IMR-90 (cell line): ENCODE data around the gene SYNRG. TPM values are rescaled to one million over a fixed set of nuclear protein-coding genes. Genes with fewer than 3 reads are reported as not detected.

ENCODE experiments used
- ATAC-seq: fragments of 200-7000 bp; cut with Tn5 transposase; 2 replicates; pipeline ENCODE4 v1.9.1; 2020; ENCODE audit warnings: low read depth, mild to moderate bottlenecking, moderate library complexity
- BruUV-seq: library from RNA; stranded (reverse); fragments of 400-500 nt; replicated peaks from 2 replicates; lab custom pipeline; 2021; lab: Mats Ljungman, UMichigan
- CTCF ChIA-PET: fragments of 300-600 bp; formaldehyde crosslinking; extraction: SDS; loops from one replicate; lab custom pipeline; 2021; ENCODE audit warnings: antibody characterized with exemption; lab: Yijun Ruan, JAX
- POLR2A ChIA-PET: fragments of 300-600 bp; sonication (Branson Sonifier 250); formaldehyde crosslinking; loops from one replicate; lab custom pipeline; 2022; ENCODE audit warnings: antibody characterized with exemption; ENCODE audit not compliant: unreplicated experiment; lab: Charles Lee
- DNase-seq: peaks from one replicate; pipeline ENCODE4 v3.0.0; 2013
- H2AFZ ChIP-seq: replicated peaks from 2 replicates; pipeline ENCODE3; 2013; ENCODE audit warnings: low read length, mild to moderate bottlenecking; ENCODE audit not compliant: poor library complexity
- H2AK5ac ChIP-seq: 2 replicates; pipeline ENCODE4 v1.6.1; 2013; ENCODE audit warnings: low read depth, low read length, inconsistent platforms
- H2AK9ac ChIP-seq: replicated peaks from 2 replicates; pipeline ENCODE3; 2013; ENCODE audit warnings: mild to moderate bottlenecking, low read depth, low read length, moderate library complexity; ENCODE audit not compliant: poor library complexity
- H2BK120ac ChIP-seq: 2 replicates; pipeline ENCODE4 v1.6.1; 2013; ENCODE audit warnings: low read depth, low read length, inconsistent platforms
- H2BK15ac ChIP-seq: 3 replicates; pipeline ENCODE4 v1.6.1; 2013; ENCODE audit warnings: low read depth, low read length, inconsistent platforms
- H2BK20ac ChIP-seq: 2 replicates; pipeline ENCODE4 v1.6.1; 2013; ENCODE audit warnings: low read depth, mild to moderate bottlenecking, inconsistent platforms, low read length, moderate library complexity
- H2BK5ac ChIP-seq: 2 replicates; pipeline ENCODE4 v1.6.1; 2013; ENCODE audit warnings: mild to moderate bottlenecking, low read depth, low read length, inconsistent platforms; ENCODE audit not compliant: poor library complexity, severe bottlenecking
- H3K14ac ChIP-seq: replicated peaks from 2 replicates; pipeline ENCODE4 v1.6.1; 2013; ENCODE audit warnings: low read depth, low read length, inconsistent platforms
- H3K18ac ChIP-seq: 2 replicates; pipeline ENCODE4 v1.6.1; 2013; ENCODE audit warnings: low read depth, low read length, control low read depth
- H3K23ac ChIP-seq: 2 replicates; pipeline ENCODE4 v1.6.1; 2013; ENCODE audit warnings: low read depth, low read length, inconsistent platforms
- H3K27ac ChIP-seq: 2 replicates; pipeline ENCODE4 v1.5.1; 2013; ENCODE audit warnings: mild to moderate bottlenecking, control low read depth, low read length; ENCODE audit not compliant: insufficient read depth
- H3K27me3 ChIP-seq: 2 replicates; pipeline ENCODE4 v1.6.1; 2013; ENCODE audit warnings: low read length; ENCODE audit not compliant: control insufficient read depth, insufficient read depth
- H3K36me3 ChIP-seq: 2 replicates; pipeline ENCODE4 v1.6.1; 2013; ENCODE audit warnings: low read length, mixed read lengths; ENCODE audit not compliant: control insufficient read depth, insufficient read depth
- H3K4ac ChIP-seq: 2 replicates; pipeline ENCODE4 v1.6.1; 2013; ENCODE audit warnings: low read depth, low read length, inconsistent platforms
- H3K4me1 ChIP-seq: 2 replicates; pipeline ENCODE4 v1.6.1; 2013; ENCODE audit warnings: low read length, mixed read lengths; ENCODE audit not compliant: control insufficient read depth, insufficient read depth
- H3K4me2 ChIP-seq: 2 replicates; pipeline ENCODE4 v1.6.1; 2013; ENCODE audit warnings: low read depth, mild to moderate bottlenecking, control low read depth, low read length, moderate library complexity
- H3K4me3 ChIP-seq: 2 replicates; pipeline ENCODE4 v1.5.1; 2013; ENCODE audit warnings: low read depth, mild to moderate bottlenecking, control low read depth, low read length, moderate library complexity; ENCODE audit not compliant: insufficient read depth
- H3K56ac ChIP-seq: 2 replicates; pipeline ENCODE4 v1.6.1; 2013; ENCODE audit warnings: low read length, inconsistent platforms; ENCODE audit not compliant: insufficient read depth; ENCODE audit errors: extremely low read depth
- H3K79me1 ChIP-seq, 2 experiments: 2 replicates each; pipeline ENCODE4 v1.6.1; 2013; ENCODE audit warnings: low read length in 2 of 2, inconsistent platforms in 1 of 2, low read depth in 1 of 2
- H3K9ac ChIP-seq: 2 replicates; pipeline ENCODE4 v1.6.1; 2013; ENCODE audit warnings: low read depth, low read length, control low read depth
- H3K9me1 ChIP-seq: 2 replicates; pipeline ENCODE4 v1.6.1; 2013; ENCODE audit warnings: low read length, inconsistent platforms; ENCODE audit not compliant: insufficient read depth
- H3K9me3 ChIP-seq: 2 replicates; pipeline ENCODE4 v1.6.1; 2013; ENCODE audit warnings: low read length; ENCODE audit not compliant: control insufficient read depth, insufficient read depth
- H4K20me1 ChIP-seq: 2 replicates; pipeline ENCODE4 v1.6.1; 2013; ENCODE audit warnings: low read length, inconsistent platforms; ENCODE audit not compliant: insufficient read depth
- H4K5ac ChIP-seq: 2 replicates; pipeline ENCODE4 v1.6.1; 2013; ENCODE audit warnings: mild to moderate bottlenecking, low read depth, low read length, control low read depth
- H4K8ac ChIP-seq, 2 experiments: 2 replicates each; pipeline ENCODE4 v1.6.1; 2013; ENCODE audit warnings: low read depth in 2 of 2, low read length in 2 of 2, control low read depth in 1 of 2, inconsistent platforms in 1 of 2
- H4K91ac ChIP-seq: 2 replicates; pipeline ENCODE4 v1.6.1; 2013; ENCODE audit warnings: low read depth, low read length, inconsistent platforms; ENCODE audit not compliant: insufficient read depth
- BHLHE40 ChIP-seq: fragments of 150-350 bp; IDR thresholded peaks from 2 replicates; pipeline ENCODE4 v1.6.1; 2016; ENCODE audit warnings: mild to moderate bottlenecking, low read depth, low read length
- CEBPB ChIP-seq: IDR thresholded peaks from 2 replicates; pipeline ENCODE4 v1.6.1; 2012; ENCODE audit warnings: low read depth, low read length, improper control_type of control experiment
- ELK1 ChIP-seq: fragments of 150-350 bp; IDR thresholded peaks from 2 replicates; pipeline ENCODE4 v1.6.1; 2016; ENCODE audit warnings: low read depth, mild to moderate bottlenecking, low read length, moderate library complexity, borderline replicate concordance
- POLR2A ChIP-seq: IDR thresholded peaks from 2 replicates; pipeline ENCODE4 v1.6.1; 2012; ENCODE audit warnings: mild to moderate bottlenecking, low read depth, low read length
- RCOR1 ChIP-seq: IDR thresholded peaks from 2 replicates; pipeline ENCODE4 v1.6.1; 2012; ENCODE audit warnings: mild to moderate bottlenecking, low read length, improper control_type of control experiment; ENCODE audit not compliant: insufficient replicate concordance
- RFX5 ChIP-seq: IDR thresholded peaks from 2 replicates; pipeline ENCODE4 v1.8.0; 2012; ENCODE audit warnings: low read depth, mild to moderate bottlenecking, low read length, moderate library complexity
- WGBS, 2 experiments: methylation state at CpG; one replicate each; pipeline versions ENCODE4 v1.1.5 to v1.1.7; 2013; ENCODE audit warnings: missing lambda C conversion rate in 2 of 2; ENCODE audit not compliant: insufficient read length in 1 of 2; ENCODE audit errors: extremely low coverage in 2 of 2; 5-methylcytosine and 5-hydroxymethylcytosine counted together
- dilution Hi-C: fragments of 300-500 bp; cut with HindIII; formaldehyde crosslinking; loops from one replicate; pipeline ENCODE4 v1.14.3; 2018; ENCODE audit warnings: low sequenced_read_pairs; ENCODE audit not compliant: unreplicated experiment
- in situ Hi-C: fragments of 300-500 bp; cut with MboI; formaldehyde crosslinking; loops from 3 replicates; pipeline ENCODE4 v1.14.3; 2019; ENCODE audit warnings: low sequenced_read_pairs, inconsistent platforms, mixed read lengths
- intact Hi-C: fragments of 100-400 bp; cut with micrococcal nuclease; formaldehyde crosslinking; loops from 2 replicates; pipeline ENCODE4 v1.10.0; 2022
- polyA plus RNA-seq, 3 experiments: library from polyadenylated mRNA; depleted of rRNA; stranded (reverse); fragments of >200 nt; gene quantifications; 2 replicates each; pipeline ENCODE4 v1.2.3, GENCODE V29; 2012; ENCODE audit warnings: low replicate concordance in 1 of 3
- total RNA-seq: library from RNA; depleted of rRNA; stranded (reverse); fragments of >200 nt; gene quantifications from 2 replicates; pipeline ENCODE4 v1.2.3, GENCODE V29; 2012

Gene SYNRG
- total and polyA plus RNA-seq, 2 of the 4 experiments (the other 2 are of a cell fraction) = 11.7 to 15.2 TPM

- dilution Hi-C loops (no loop called here), intact Hi-C loops (no loop called here), in situ Hi-C loops (no loop called here)
- Histone ChIP-seq H3K56ac (no peak overlapping the region), H2AFZ (no peak overlapping the region), H3K9ac (no peak overlapping the region), H4K20me1 (no peaks in the 10 kb centered on the region), H3K4me2 (no peak overlapping the region), H3K79me1 (peaks cover 9 to 17% of the 10 kb centered on the region in 2 experiments), H2BK5ac (no peak overlapping the region), H2BK15ac (no peak overlapping the region), H3K27me3 (no peaks in the 10 kb centered on the region), H4K5ac (no peak overlapping the region), H3K9me1 (peaks cover 3% of the 10 kb centered on the region; the same call in 1 of the 2 replicates), H3K9me3 (no peaks in the 10 kb centered on the region), H3K4ac (no peak overlapping the region), H3K4me3 (no peak overlapping the region), H3K18ac (no peak overlapping the region), H2AK9ac (no peak overlapping the region), H2BK120ac (no peak overlapping the region), H3K36me3 (peaks cover 31% of the 10 kb centered on the region), H3K4me1 (0 out of 2 replicates have a peak, but pooled peaks cover 2% of the 10 kb centered on the region), H3K14ac (no peak overlapping the region), H2AK5ac (no peak overlapping the region), H2BK20ac (no peak overlapping the region), H4K91ac (no peak overlapping the region), H3K27ac (no peak overlapping the region), H3K23ac (no peak overlapping the region), H4K8ac (no peak overlapping the region)
- BruUV-seq = no TSS peak
- ChIA-PET CTCF (no interaction called here), POLR2A (no interaction called here)
- no peak for ATAC-seq
- no peak for DNase-seq
- 100% methylated on average over 1 of the region's 2 CpGs; no CpG with 5 or more reads in 1 of the 2 experiments for WGBS, 2 experiments
- TF ChIP-seq RFX5 (no peak), POLR2A (no peak), ELK1 (no peak), BHLHE40 (no peak), CEBPB (no peak), RCOR1 (no peak)
Observed at GRCh38 chr17:37557482-37557881, 51.7 kb downstream of the SYNRG start.
